Measurements from ENCODE around the gene ZNF592. TPM values are rescaled to one million over a fixed set of nuclear protein-coding genes. Genes with fewer than 3 reads are reported as not detected.
"Not testable (repeated sequence)": the region's sequence is repeated elsewhere in the genome, so short reads cannot be mapped to it uniquely, and the experiment has no call there.

The ZNF592 gene
- total RNA-seq, 2 experiments from 2014 or later, result 23.8 to 24.3 TPM

DNA sequence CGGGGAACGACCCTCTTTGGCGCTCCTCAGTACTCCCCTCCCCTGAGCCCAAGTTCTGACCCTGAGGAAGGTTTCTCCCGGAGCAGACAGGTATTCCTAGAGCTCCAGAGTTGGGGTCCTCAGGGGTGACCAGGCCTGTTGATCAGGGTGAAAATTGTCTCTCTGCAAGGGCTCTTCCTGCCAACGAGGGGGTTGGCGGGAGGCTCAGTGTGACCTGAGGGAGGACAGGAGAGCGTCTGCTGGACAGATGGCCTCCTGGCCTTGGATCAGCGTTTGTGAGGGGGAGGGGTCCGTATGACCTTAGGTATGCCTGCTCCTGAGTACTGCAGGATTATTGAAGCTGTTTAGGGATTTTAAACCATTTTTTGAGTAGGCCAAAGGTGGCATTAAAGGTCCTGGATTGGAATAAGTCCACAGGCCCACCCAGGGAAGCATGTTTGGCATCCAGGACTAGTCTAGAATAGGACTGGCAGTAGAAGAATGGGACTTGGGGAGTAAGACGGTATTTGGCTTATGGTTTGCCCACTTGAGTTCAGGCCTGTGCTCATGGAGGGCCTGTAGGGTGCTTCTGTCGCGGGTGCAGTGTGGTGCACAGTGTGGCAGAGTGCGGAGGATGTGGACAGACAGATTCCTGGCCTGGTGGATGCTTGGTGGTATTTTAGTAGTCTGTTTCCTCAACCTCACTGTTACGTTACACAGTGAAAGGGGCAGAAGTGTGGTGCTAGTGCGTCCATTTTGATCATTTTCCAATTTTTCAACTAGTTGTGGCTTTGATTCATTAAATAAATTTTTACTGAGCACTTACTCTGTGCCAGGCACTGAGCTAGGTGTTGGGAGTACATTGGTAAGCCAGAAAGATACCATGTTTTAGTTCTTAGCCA is 959 bp downstream of the ZNF592 start:
- peaks cover 61% of the 10 kb centered on the region for H3K4me1 Mint-ChIP-seq (ENCODE audit: low read depth)
- H3K36me3 Mint-ChIP-seq, result peaks cover 26% of the 10 kb centered on the region
- ChIA-PET POLR2A (interaction anchor here (0.7 to 2.7 kb wide), 6 partner anchors 11 to 114 kb away, joined by 3 to 21 read pairs (median 4); partner anchors contain the start of genes SEC11A and WDR73), CTCF (interaction anchor here (0.6 to 2.7 kb wide), 10 partner anchors 11 to 178 kb away, joined by 3 to 12 read pairs (median 4); partner anchors contain the start of genes NMB, SEC11A and WDR73)
- peak overlapping the region; percentile 94 for H3K27ac Mint-ChIP-seq
- peak; percentile 76 for DNase-seq
- no peaks in the 10 kb centered on the region for H3K9me3 Mint-ChIP-seq
- intact Hi-C loops (cut with micrococcal nuclease), result loop anchor here (1.0 to 5.0 kb wide), 2 partner anchors 12 to 233 kb away; partner anchors contain the start of gene PDE8A
- H3K27me3 Mint-ChIP-seq, result no peaks in the 10 kb centered on the region
- peak overlapping the region; percentile 97 for H3K4me3 Mint-ChIP-seq

DNA sequence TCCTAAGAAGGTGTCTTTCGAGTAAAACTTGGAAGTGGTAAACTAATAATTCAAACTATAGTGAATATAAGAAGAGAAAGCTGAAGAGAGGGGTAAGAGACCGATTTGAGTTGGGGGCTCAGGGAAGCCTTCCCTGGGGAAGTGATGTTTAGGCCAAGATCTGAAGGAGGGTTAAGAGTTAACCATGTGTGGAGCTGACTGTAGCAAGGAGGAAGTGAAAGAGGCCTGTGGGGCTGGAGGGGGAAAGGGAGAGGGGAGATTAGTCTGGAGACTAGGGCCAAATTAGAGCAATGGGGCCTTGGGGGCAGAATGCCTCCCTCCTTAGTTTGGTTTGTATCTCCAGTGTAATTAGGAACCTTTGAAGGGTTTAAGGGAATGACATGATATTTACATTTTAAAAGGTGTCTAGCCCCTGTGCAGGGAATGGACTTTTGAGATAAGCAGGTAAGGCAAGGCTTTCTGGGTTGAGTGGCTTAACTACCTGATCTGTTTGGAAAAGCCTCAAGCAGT is 2.2 kb downstream of the ZNF592 start:
- peak; percentile 35 for DNase-seq
- Mint-ChIP-seq H3K36me3 (peaks cover 26% of the 10 kb centered on the region), H3K9me3 (no peaks in the 10 kb centered on the region), H3K4me1 (ENCODE audit: low read depth) (peaks cover 60% of the 10 kb centered on the region), H3K4me3 (peak overlapping the region; percentile 97), H3K27me3 (no peaks in the 10 kb centered on the region), H3K27ac (peak overlapping the region; percentile 63)
- intact Hi-C loops (cut with micrococcal nuclease), result no loop called here
- ChIA-PET CTCF (interaction anchor here (1.1 to 2.7 kb wide), 5 partner anchors 15 to 152 kb away, joined by 3 to 12 read pairs (median 4); partner anchors contain the start of genes SEC11A and WDR73), POLR2A (interaction anchor here (0.6 to 2.7 kb wide), 3 partner anchors 15 to 36 kb away, joined by 3 to 21 read pairs (median 4); no protein-coding TSS in a partner anchor)

DNA sequence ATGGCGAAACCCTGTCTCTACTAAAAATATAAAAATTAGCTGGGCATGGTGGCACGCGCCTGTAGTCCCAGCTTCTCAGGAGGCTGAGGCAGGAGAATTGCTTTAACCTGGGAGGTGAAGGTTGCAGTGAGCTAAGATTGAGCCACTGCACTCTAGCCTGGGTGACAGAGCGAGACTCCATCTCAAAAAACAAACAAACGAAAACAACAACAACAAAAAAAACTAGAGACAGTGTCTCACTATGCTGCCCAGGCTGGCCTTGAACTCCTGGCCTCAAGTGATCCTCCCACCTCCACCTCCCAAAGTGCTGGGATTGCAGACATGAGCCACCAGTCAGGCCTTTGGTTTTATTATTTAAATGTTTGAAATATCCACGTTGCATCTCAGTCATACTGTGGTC is 3.3 kb downstream of the ZNF592 start:
- H3K27ac Mint-ChIP-seq; H3K4me3 Mint-ChIP-seq; intact Hi-C loops (cut with micrococcal nuclease); H3K27me3 Mint-ChIP-seq; DNase-seq; H3K9me3 Mint-ChIP-seq: not testable (repeated sequence)
- Mint-ChIP-seq H3K36me3 (peaks cover 26% of the 10 kb centered on the region), H3K4me1 (ENCODE audit: low read depth) (peaks cover 62% of the 10 kb centered on the region)
- CTCF ChIA-PET, result interaction anchor here (0.9 to 1.4 kb wide), 3 partner anchors 36 to 176 kb away, joined by 3 read pairs; partner anchors contain the start of gene SEC11A
- POLR2A ChIA-PET, result interaction anchor here (0.7 to 1.4 kb wide), 2 partner anchors 36 to 83 kb away, joined by 4 to 8 read pairs; partner anchors contain the start of gene SEC11A

DNA sequence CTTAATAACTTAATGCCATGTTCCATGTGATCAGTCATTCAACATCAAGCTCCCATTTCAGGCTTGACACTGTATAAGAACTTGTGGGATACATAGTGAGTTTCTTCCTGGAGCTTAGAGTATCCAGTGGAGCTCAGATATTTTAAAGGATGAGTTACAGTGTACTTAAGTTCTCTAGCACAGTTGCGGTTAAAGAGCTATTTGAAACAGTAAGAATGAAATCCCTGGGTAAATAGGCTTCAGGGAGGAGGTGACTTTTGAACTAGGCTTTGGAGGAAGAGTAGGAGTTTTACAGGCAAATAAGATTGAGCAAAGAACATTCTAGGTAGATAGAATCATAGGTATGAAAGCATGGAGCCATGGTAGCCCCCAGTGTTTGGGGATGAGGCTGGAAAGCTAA is 3.8 kb downstream of the ZNF592 start:
- ChIA-PET POLR2A (interaction anchor here (0.7 to 1.4 kb wide), 2 partner anchors 36 to 83 kb away, joined by 4 to 8 read pairs; partner anchors contain the start of gene SEC11A), CTCF (interaction anchor here (0.6 to 1.4 kb wide), 4 partner anchors 37 to 182 kb away, joined by 3 read pairs; partner anchors contain the start of gene SEC11A)
- intact Hi-C loops (cut with micrococcal nuclease), result no loop called here
- H3K36me3 Mint-ChIP-seq, result peaks cover 26% of the 10 kb centered on the region
- DNase-seq, result no peak
- H3K27me3 Mint-ChIP-seq, result no peaks in the 10 kb centered on the region
- H3K27ac Mint-ChIP-seq, result no peak overlapping the region
- peaks cover 63% of the 10 kb centered on the region for H3K4me1 Mint-ChIP-seq (ENCODE audit: low read depth)
- no peaks in the 10 kb centered on the region for H3K9me3 Mint-ChIP-seq
- no peak overlapping the region for H3K4me3 Mint-ChIP-seq

DNA sequence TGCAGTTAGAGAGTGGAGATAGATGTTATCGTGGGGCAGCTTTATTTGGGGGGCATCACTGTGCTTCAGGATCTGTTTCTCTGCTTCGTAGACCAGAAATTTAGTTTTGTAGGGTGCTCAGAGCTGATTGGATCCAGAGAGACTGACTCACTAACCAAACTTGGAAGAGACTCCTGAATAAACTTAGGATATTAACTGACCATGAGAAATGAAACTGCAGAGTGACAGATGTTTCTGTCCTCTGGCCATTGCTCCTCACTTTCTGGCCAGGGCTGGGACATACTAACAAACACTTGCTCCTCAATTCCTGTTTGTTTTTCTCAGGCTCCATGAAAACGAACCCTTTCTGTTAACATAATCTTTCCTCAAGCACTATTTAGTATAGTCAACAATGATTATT is 4.3 kb downstream of the ZNF592 start:
- peaks cover 58% of the 10 kb centered on the region for H3K4me1 Mint-ChIP-seq (ENCODE audit: low read depth)
- no peaks in the 10 kb centered on the region for H3K9me3 Mint-ChIP-seq
- ChIA-PET POLR2A (interaction anchor here (1.4 kb wide), 1 partner anchor 37 kb away, joined by 8 read pairs; the partner anchor contains the start of gene SEC11A), CTCF (interaction anchor here (0.6 to 1.4 kb wide), 4 partner anchors 37 to 182 kb away, joined by 3 read pairs; partner anchors contain the start of gene SEC11A)
- no peaks in the 10 kb centered on the region for H3K27me3 Mint-ChIP-seq
- intact Hi-C loops (cut with micrococcal nuclease), result no loop called here
- no peak for DNase-seq
- no peak overlapping the region for H3K27ac Mint-ChIP-seq
- no peak overlapping the region for H3K4me3 Mint-ChIP-seq
- peaks cover 21% of the 10 kb centered on the region for H3K36me3 Mint-ChIP-seq

DNA sequence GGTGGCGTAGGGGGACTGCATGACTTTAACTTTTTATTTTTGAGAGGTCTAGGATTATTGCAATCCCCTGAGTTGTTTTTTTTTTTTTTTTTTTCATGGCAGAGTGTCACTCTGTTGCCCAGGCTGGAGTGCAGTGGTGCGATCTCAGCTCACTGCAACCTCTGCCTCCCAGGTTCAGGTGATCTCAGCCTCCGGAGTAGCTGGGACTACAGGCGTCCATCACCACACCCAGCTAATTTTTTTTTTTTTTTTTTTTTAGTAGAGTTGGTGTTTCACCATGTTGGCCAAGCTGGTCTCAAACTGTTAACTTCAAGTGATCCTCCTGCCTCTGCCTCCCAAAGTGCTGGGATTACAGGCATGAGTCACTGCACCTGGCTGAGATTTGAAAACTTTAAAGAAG is 6.5 kb downstream of the ZNF592 start:
- POLR2A ChIA-PET; H3K9me3 Mint-ChIP-seq; DNase-seq; H3K27me3 Mint-ChIP-seq; CTCF ChIA-PET; H3K27ac Mint-ChIP-seq; H3K4me3 Mint-ChIP-seq; intact Hi-C loops (cut with micrococcal nuclease): not testable (repeated sequence)
- H3K36me3 Mint-ChIP-seq, result peaks cover 12% of the 10 kb centered on the region
- H3K4me1 Mint-ChIP-seq (ENCODE audit: low read depth), result peaks cover 53% of the 10 kb centered on the region

DNA sequence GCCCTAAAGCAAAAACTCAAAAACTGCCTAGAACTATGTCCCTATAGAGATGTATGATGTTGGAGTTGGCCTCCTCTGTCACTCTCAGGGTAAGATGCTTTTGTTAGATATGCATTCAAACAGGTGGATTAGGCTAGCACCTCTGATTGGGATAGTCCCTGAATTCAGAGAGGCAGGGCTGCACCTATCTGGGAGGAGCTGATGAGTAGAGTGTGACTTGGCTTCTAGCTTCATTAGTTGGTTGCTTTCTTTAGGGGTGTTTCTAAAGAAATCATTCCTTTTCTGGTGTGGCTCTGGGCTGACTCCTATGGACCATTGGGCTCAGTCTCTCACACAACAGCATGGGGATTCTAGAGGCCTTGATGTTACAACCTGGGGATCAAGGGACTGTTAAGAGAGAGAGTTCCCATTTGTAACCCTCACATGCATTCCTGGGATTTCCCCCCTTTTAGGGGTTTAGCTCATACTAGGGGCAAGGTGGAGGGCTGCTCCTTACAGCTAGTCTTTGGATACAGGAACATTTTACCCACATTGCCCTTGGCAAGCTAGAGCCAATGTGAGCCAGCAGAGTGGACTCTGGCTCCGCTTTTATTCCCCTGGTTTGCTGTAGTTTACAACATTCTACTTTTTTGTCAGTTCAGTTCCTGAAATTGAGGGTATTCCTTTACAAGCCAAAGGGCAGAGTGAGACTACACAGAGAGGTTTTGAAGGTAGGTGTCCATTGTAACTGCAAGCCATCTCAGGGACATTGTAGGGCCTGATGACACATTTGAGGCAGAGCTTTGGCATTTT is 7.5 kb downstream of the ZNF592 start:
- Mint-ChIP-seq H3K36me3 (peaks cover 10% of the 10 kb centered on the region), H3K4me1 (ENCODE audit: low read depth) (peaks cover 43% of the 10 kb centered on the region), H3K9me3 (no peaks in the 10 kb centered on the region), H3K27ac (peak overlapping the region; percentile 38), H3K27me3 (no peaks in the 10 kb centered on the region), H3K4me3 (no peak overlapping the region)
- ChIA-PET POLR2A (interaction anchor here (0.7 to 1.0 kb wide), 2 partner anchors 20 to 124 kb away, joined by 3 to 5 read pairs; no protein-coding TSS in a partner anchor), CTCF (interaction anchor here (0.6 to 0.9 kb wide), 2 partner anchors 21 to 102 kb away, joined by 3 to 4 read pairs; partner anchors contain the start of gene WDR73)
- intact Hi-C loops (cut with micrococcal nuclease), result no loop called here
- DNase-seq, result no peak

DNA sequence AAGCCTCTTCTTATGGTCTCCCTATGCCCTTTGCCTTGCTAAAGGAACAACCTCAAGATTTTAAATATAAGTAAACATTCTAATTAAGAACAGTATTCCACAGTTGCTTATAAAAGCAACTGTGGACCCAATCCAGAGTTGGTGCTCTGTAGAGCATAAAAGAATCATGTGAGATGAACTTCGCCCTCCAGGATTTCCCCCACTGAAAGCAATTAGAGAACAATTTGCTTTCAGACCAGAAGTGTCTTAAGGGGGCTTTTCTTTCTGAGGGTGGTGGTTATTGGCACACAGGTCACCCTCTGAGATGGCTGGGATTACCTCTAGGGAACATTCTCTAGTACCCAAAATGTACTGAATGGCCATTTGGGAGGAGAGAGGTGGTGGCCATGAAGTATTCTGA is 10.6 kb downstream of the ZNF592 start:
- no peak for DNase-seq
- intact Hi-C loops (cut with micrococcal nuclease), result no loop called here
- H3K4me3 Mint-ChIP-seq, result no peak overlapping the region
- peaks cover 28% of the 10 kb centered on the region for H3K4me1 Mint-ChIP-seq (ENCODE audit: low read depth)
- H3K27ac Mint-ChIP-seq, result no peak overlapping the region
- peaks cover 1% of the 10 kb centered on the region for H3K36me3 Mint-ChIP-seq
- no peaks in the 10 kb centered on the region for H3K27me3 Mint-ChIP-seq
- ChIA-PET CTCF (no interaction called here), POLR2A (no interaction called here)
- no peaks in the 10 kb centered on the region for H3K9me3 Mint-ChIP-seq

DNA sequence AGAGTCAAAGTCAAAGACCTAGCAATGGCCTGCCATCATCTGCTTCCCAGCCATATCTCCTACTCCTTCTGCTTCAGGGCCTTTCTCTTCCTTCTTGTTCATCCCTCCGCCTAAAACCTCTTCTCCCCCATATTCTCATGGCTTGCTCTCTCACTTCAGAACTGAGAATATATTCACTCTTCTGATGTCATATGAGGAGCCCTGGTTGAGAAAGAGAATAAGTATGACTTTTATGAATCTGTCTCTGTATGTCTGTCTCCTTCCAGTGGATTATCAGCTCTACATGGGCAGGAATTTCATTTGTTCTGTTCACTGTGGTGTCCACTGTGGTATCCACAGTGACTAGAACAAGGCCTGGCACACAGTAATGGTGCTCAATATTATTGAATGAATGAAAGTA is 11.8 kb downstream of the ZNF592 start:
- DNase-seq, result no peak
- H3K27ac Mint-ChIP-seq, result no peak overlapping the region
- POLR2A ChIA-PET, result interaction anchor here (0.9 to 1.3 kb wide), 4 partner anchors 11 to 155 kb away, joined by 3 to 8 read pairs (median 4); no protein-coding TSS in a partner anchor
- H3K9me3 Mint-ChIP-seq, result no peaks in the 10 kb centered on the region
- CTCF ChIA-PET, result interaction anchor here (1.0 to 1.2 kb wide), 2 partner anchors 11 to 13 kb away, joined by 4 to 5 read pairs; no protein-coding TSS in a partner anchor
- peaks cover 31% of the 10 kb centered on the region for H3K4me1 Mint-ChIP-seq (ENCODE audit: low read depth)
- no peak overlapping the region for H3K4me3 Mint-ChIP-seq
- intact Hi-C loops (cut with micrococcal nuclease), result loop anchor here (5.0 kb wide), 1 partner anchor 222 kb away; the partner anchor contains the start of gene PDE8A
- H3K27me3 Mint-ChIP-seq, result no peaks in the 10 kb centered on the region
- H3K36me3 Mint-ChIP-seq, result peaks cover 7% of the 10 kb centered on the region

DNA sequence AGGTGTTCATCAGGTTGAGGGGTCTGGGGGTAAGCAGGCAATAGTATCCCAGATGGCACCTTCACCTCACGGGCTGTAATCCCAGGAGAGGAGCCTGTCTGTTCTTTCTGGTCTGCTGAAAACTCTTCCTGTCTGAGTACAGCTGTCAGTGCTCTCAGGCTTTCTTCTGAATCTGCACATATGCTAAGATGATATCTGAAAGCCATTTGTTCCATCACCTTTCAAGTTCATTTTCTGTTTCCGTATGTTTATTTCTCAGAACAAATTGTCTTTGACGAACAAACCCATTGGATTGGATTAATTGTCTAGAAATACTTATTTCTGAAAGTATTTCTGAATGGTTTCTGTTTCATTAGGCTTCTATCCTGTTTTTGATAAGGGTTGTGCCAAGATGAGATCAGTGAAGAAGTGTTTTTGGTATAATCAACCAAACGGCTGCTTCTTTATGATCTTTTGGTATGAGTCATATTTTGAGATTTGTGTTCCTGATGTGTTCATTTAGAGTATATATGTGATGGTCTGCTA is 13.3 kb downstream of the ZNF592 start:
- Mint-ChIP-seq H3K4me1 (ENCODE audit: low read depth) (peaks cover 22% of the 10 kb centered on the region), H3K9me3 (no peaks in the 10 kb centered on the region), H3K27ac (no peak overlapping the region), H3K27me3 (no peaks in the 10 kb centered on the region), H3K36me3 (peaks cover 11% of the 10 kb centered on the region), H3K4me3 (no peak overlapping the region)
- intact Hi-C loops (cut with micrococcal nuclease), result loop anchor here (1.0 to 5.0 kb wide), 6 partner anchors 12 to 221 kb away; partner anchors contain the start of genes PDE8A and SEC11A
- DNase-seq, result no peak
- ChIA-PET POLR2A (no interaction called here), CTCF (interaction anchor here (1.2 kb wide), 1 partner anchor 14 kb away, joined by 5 read pairs; no protein-coding TSS in a partner anchor)

Measured in activated CD4-positive, alpha-beta memory T cell treated with anti-CD3 and anti-CD28 coated beads for 36 hours (primary cell).